ENCODE results near the gene CCDC201. TPM values are rescaled to one million over a fixed set of nuclear protein-coding genes. Genes with fewer than 3 reads are reported as not detected.
"Not testable (repeated sequence)": the region's sequence is repeated elsewhere in the genome, so short reads cannot be mapped to it uniquely, and the experiment has no call there.

The CCDC201 gene
- total RNA-seq, 1 donor from 2014 or later = not detected

DNA sequence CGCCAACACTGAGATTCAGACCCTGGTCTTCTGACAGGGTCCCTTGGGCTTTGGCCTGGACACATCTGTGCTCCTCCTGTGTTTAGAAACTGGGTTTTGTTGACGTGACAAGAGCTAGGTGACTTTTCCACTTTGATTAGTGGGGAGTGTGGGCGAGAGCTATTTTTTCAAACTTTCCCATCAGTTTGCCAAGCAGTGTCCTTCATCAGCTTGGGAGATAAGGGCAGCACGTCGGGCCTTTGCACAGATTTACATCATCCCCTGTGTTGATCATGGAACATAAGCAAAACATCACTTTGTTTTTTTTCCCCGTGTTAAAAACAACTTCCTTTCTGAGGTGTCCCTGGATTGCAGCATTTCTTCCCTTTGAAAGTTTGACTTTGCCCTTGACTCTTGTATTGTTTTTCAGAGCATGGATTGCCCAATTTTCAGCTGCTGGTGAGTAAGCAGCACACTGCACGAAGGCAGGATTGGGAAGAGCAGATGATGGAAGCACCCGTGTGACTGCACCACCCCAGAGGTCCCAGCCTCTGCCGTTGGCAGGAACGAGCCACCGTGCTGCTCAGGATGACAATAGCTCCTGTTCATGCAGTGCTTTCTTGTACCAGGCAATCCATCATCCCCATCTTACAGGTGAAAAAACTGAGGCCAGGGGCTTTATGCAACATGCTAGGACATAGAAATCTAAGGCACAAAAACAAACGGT, 9.0 kb upstream of the CCDC201 start:
- intact Hi-C loops (cut with DNase I) = no loop called here
- no peak for ATAC-seq (ENCODE audit: poor library complexity)
- no peak for DNase-seq

DNA sequence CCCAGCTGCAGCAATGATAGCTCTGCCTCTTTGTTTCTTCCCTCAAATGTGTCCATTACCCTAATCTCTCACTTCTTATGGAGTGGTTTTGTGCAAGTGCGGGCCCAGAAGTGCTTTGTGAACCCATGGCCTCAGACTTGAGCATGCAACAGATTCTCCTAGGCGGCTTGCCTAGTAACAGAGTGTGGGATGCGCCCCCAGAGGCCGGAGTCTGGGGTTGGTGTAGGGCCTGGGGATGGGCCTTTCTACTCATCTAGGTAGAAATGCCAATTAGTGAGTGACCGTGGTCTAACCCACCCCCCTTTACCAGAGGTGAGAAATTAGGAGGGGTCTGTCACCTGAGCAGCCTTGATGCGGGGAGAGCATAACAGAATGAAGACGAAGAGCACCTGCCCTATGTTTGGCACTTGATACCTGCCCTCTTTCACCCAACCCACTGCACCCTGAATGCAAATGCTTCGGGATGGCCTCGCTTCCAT, 8.4 kb upstream of the CCDC201 start:
- intact Hi-C loops (cut with DNase I) = no loop called here
- DNase-seq (no peak), ATAC-seq (ENCODE audit: poor library complexity) (no peak)

DNA sequence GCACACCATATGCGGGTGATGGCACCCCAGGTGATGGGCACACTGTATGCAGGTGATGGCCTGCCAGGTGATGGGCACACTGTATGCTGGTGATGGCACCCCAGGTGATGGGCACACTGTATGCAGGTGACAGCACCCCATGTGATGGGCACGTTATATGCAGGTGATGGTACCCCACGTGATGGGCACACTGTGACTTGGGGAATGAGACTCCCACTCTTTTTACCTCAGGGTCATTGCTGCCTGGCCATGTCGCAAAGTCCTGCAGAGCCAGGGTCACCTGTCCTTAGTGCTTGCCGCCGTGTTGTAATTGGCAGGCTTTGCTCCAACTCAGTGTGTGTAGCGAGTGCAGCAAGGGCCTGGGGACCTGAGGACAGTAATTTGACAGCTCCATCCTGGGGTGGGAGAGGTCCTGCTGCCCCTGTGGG, 7.6 kb upstream of the CCDC201 start:
- intact Hi-C loops (cut with DNase I) = no loop called here
- ATAC-seq (ENCODE audit: poor library complexity) (no peak), DNase-seq (no peak)

DNA sequence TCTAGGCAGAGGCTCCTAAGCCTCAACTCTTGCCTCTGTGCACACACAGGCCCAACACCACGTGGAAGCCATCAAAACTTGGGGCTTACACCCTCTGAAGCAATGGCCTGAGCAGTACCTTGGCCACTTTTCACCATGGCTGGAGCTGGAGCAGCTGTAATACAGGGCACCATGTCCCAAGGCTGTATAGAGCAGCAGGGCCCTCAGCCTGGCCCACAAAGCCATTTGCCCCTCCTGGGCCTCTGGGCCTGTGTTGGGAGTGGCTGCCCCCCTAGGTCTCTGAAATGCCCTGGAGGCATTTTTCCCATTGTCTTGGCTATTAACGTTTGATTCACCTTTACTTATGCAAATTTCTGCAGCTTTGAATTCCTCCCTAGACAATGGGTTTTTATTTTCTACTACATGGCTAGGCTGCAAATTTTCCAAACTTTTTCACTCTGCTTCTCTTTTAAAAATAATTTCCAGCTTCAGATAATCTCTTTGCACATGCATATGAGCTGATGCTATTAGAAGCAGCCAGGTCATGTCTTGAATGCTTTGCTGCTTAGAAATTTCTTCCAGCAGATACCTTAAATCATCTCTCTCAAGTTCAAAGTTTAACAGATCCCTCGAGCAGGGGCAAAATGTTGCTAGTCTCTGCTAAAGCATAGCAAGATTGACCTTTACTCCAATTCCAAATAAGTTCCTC, 5.7 kb upstream of the CCDC201 start:
- ATAC-seq (ENCODE audit: poor library complexity) (no peak), DNase-seq (no peak)
- intact Hi-C loops (cut with DNase I) = no loop called here

DNA sequence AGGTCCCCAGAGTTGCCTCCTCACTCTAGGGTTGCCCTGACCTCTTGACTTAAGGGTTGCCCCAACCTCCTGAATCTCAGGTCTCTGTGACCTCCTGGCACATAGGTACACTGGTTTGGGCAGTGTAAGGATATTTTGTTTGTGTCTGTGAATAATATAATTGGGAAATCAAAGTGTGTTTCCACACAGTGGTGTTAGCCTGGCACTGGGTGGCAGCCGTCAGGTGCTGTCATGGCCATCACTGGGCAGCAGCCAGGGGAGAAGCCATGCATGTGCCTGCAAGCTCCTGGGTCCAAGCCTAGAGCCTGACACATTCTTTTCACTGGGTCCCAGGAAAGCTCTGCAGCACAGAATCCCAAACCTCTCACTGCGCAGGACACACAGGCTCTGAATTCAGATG, 3.6 kb upstream of the CCDC201 start:
- ATAC-seq (ENCODE audit: poor library complexity) = no peak
- intact Hi-C loops (cut with DNase I) = no loop called here
- no peak for DNase-seq

DNA sequence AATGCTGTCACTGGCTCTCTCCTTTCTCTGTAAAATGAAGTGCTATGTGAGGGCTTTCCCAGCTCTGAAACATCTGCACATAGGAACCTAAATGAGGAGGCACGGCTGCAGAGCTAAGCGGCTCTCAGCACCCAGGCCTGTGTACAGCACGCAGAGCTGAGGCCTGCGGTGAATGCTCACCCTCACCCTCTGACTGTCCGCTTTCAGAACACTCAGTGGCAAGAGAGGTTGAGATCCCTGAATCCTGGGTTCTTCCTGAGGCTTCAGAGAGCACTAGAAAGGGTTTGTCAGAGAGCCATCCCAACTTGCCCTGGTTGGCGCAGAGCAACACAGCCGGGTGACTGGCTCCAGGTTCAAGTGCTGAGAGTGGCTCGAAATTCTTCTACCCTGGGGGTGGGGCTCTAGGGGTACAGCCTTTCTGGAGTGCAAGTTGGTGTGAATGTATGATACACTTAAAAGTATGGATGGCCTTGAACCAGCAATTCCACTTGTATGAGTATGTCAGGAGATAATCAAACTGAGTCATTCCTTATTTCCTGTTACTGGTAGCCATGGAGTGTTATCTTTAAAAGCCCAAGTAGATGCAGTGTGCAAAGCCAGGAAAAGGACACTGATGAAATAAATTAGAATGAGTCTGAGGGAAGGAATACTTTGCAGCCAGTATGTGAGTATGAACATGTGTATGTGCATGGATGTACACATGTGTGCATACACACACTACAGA, 1.7 kb upstream of the CCDC201 start:
- DNase-seq = no peak
- no peak for ATAC-seq (ENCODE audit: poor library complexity)
- intact Hi-C loops (cut with DNase I) = no loop called here

DNA sequence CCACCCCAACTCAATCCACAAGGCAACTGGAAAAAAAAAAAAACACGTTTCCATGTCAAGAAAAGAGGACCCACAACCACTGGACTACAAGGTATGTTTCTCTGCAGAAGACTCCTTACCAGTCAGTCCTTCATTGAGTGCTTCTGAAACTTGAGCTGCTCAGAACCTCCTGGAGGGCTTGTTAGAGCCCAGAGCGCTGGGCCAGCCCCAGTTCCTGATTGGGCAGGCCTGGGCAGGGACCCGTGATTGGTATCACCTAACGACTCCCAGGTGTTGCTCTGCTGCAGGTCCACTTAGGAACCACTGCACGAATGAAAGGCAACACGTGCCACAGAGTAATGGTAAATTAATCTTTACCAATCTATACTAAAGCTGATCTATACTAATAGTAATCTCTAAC, 473 bp upstream of the CCDC201 start:
- DNase-seq (no peak), ATAC-seq (ENCODE audit: poor library complexity) (no peak)
- intact Hi-C loops (cut with DNase I) = no loop called here

DNA sequence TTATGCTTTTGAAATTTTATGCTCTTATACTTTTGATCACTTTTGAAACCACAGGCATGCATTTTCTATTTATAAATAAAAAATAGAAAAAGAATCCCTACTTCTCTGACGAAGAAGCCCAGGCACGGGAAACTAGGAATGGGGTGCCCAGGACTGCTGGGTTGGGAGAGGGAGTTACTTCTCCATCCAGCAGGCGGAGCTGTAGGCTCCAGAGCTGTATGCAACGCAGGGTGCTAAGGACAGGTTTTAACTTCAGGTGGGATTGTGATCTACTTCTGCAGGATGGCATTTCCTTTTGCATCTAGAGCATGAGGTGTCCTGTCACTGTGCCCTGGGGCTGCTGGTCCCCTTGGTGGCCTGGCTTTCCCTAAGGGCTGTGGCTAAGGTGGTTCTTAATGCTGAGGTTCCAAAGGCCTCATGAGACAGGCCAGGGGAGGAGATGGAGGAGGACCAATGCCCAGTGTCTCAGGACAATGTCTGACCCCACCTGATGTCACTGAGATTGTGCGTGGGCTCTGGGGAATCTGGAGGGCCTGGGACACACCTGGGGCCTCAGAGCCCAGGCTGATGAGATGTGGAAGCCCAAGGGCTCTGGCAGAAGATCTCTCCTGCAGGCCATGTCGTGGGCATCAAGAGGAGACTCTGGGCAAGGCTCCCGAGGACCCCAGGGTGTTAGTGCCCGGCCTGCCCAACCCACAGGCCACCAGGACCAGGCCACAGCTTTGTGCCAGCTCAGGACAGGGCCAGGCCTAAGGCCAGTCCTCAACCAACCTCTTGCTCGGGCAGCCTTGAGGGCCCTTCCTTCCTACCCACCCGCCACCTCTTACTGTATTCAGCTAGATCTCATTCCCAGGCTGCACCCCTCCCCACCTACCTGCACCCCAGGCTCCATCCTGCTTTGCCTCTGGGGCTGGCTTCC, 507 bp downstream of the CCDC201 start:
- DNase-seq = no peak
- ATAC-seq (ENCODE audit: poor library complexity) = no peak
- intact Hi-C loops (cut with DNase I) = no loop called here

DNA sequence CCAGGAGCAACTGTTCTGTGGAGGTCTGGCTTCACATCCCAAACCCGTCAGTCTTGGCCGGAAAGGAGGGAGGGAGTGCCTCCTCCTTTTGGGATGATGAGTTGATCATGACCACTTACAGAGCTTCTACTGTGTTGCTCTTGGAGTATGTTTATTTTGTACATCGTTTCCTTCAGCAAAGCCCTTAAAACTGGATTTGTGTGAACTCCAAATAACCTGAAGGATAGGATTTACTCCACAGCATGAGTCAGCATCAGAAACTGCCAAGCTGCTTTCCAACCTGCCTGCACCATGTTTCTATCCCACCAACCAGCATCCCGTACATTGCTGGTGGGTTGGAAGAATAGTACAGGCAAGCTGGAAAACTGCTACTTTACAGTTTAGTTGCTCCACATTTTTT, 3.5 kb downstream of the CCDC201 start:
- intact Hi-C loops (cut with DNase I) = no loop called here

DNA sequence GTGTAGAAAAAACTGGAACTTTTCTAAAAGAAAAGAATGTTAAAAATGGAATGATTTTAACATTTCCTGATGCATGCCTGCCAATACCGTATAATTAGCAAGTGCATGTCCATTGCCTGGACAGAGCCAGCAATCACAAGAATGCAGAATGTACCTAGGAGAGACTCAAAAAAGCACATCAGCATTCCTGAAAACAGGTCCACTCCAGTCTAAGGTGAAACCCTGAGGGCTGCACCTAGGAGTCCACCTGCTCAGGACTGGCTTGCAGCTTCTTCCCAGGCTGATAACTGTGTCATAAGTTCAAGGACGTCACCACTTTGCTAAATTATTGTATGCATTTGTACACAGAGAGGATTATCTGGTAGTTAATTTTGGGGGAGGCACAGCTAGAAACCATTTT, 5.4 kb downstream of the CCDC201 start:
- DNase-seq (no peak), ATAC-seq (ENCODE audit: poor library complexity) (no peak)
- intact Hi-C loops (cut with DNase I) = no loop called here

More for the DNA sequence above, 3.5 kb downstream of the CCDC201 start:
- ATAC-seq (ENCODE audit: poor library complexity) (no peak), DNase-seq (no peak)

DNA sequence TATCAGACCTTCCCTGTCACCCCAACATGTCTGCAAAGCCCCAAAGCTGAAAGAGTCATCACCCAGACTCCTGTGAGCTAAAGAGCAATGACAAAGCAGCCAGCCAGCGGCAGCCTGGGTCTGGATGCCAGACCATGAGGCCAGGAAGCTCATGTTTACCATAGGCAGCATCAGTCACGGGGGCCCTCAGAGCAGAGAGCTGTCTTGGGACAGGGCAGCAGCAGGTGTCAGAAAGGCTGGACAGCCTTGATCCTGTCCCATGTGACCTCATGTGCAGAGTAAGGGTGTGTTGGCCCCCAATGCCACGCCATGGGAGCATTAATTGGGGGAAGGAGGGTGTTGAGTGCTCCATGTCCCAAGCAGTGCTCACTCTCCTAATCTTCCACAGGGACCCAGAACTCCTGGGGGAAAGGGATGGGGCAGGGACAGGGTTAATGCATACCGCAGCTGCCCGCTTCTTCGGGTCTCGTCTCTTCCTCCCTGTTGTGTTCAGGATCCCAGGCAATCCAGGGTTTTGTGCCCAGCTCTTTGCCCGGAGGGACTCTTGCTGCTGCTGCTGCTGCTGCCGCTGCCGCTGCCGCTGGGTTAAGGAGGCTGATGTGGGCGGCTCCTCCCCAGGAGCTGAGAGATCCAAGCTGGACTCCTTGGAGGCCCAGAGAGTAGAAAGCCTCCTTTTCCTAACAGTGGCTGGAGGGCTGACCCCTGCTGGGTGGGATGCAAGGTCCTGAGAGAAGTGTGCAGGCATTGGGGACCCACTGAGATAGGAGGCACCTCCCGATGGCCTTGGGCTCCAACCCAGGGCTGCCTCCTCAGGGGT, 7.1 kb downstream of the CCDC201 start:
- ATAC-seq (ENCODE audit: poor library complexity) (no peak), DNase-seq (no peak)
- intact Hi-C loops (cut with DNase I) = no loop called here

DNA sequence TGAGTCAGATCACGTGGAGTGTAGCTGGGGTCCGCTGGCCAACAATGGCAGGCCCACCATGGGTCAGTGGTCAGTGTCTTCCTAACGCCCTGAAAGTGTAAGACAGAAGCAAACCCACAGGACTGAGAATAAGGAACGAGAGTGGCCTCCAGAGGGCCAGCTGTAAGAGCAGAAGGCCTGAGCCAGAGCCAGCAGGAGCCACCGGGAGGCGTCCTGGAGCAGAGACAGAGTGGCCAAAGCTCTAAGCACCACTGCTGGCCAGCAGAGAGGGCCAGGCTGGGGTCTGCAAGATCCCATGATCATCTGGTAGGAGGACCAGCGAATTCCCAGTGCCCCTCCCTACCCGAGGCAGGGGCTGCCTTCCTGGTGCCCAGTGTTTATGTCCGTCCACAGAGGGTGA, 9.2 kb downstream of the CCDC201 start:
- ATAC-seq (ENCODE audit: poor library complexity) (no peak), DNase-seq (no peak)
- intact Hi-C loops (cut with DNase I) = no loop called here

DNA sequence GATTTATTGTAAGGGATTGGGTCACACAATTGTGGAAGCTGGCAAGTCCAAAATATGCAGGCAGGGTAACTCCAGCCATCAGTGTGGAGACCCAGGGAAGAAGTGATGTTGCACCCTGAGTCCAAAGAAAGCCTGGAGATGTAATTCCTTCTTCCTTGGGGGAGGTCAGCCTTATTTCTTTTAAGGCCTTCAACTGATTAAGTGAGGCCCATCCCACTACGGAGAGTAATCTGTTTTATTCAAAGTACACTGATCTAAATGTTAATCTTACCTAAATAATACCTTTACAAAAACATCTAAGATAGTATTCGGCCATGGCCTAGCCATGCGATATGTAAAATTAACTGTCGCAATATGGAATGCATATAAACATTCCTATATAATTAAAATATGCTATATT, 16.0 kb downstream of the CCDC201 start:
- DNase-seq; ATAC-seq (ENCODE audit: poor library complexity): not testable (repeated sequence)
- intact Hi-C loops (cut with DNase I) = loop anchor here (5.0 kb wide), 1 partner anchor 705 kb away; no protein-coding TSS in a partner anchor

DNA sequence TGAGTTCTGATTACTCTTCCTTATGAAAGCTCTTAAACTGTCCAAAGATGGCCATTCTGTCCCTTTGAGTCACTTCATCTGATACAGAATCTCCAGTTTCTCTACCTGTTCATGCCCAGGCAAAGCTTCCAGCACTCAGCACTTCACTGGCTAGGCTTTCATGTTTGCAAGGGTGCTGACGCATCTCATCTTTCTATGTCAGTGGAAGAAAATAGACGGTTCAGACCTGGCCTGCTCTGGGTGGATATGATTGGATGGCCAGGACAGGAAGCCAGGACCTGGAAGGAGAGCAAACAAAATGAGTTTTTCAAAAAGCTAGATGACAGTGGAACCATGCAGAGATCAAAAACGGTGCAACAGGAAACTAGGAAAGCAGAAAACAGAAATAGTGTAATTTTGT, 17.2 kb downstream of the CCDC201 start:
- ATAC-seq (ENCODE audit: poor library complexity); DNase-seq: not testable (repeated sequence)
- intact Hi-C loops (cut with DNase I) = loop anchor here (5.0 kb wide), 1 partner anchor 703 kb away; no protein-coding TSS in a partner anchor

DNA sequence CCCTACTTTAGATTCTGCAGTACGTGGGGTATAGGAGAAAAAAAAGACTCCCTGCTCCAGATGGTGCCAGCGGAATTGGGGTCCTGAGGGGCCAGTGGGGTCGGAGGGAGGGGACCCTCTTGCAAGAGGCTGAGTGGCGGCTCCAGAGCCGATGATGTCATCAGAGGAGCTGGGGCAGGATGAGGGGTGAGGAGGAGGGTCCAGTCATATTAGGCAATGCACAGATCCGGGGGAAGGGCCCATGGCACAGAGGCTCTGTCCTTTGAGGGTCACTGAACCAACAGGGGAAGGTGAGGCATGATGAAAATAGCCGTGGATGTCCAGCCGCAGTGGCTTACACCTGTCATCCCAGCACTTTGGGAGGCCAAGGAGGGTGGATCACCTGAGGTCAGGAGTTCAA, 19.4 kb downstream of the CCDC201 start:
- intact Hi-C loops (cut with DNase I); ATAC-seq (ENCODE audit: poor library complexity); DNase-seq: not testable (repeated sequence)

DNA sequence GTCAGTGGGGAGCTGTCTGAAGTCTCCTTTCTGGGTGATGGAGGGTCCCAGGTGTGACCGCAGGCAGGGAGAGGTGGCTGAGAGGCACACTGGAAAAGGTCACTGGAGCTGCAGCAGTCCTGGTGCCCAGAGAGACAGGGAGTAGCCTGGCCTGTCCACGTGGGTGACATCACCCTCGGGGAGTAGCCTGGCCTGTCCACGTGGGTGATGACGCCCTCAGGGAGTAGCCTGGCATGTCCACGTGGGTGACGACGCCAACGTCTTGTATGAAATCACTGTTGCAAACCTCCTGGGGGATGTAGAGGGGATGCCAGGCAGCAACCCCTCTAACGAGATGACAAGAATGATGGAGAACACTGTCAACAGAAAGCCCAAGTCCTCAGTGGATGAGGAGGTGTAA, 19.9 kb downstream of the CCDC201 start:
- ATAC-seq (ENCODE audit: poor library complexity); intact Hi-C loops (cut with DNase I); DNase-seq: not testable (repeated sequence)

DNA sequence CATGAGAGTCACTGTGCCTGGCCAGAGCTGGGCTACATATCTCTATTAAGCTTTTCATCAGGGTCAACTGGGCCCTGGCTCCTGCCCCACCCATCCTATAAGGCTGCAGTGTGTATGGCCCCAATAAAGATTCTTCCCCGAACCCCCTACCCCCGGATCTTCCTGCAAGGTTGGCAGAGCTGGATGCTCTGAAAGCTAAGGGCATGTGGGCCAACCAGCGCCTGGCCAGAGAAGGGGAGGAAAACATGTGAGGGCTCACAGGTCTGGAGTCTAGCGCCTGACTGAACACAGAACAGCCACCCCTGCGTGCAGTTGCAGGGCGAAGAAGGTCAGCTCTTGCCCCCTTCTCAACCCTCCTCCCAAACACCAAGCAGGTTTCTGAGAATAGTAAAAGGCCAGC, 24.1 kb downstream of the CCDC201 start:
- intact Hi-C loops (cut with DNase I); ATAC-seq (ENCODE audit: poor library complexity); DNase-seq: not testable (repeated sequence)

DNA sequence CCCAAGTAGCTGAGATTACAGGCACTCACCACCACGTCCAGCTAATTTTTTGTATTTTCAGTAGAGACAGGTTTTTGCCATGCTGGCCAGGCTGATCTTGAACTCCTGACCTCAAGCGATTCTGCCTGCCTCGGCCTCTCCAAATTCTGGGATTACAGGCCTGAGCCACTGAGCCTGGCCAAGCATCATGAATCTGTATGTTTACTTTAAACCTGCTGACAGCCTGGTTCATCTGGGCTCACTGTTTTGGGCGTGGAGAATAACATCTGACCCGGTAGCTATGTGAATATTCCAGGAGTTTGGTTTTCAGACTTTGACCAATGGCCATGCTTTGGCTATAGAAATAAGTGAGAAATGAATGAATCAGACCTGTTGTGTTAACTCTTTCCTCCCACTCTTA, 26.3 kb downstream of the CCDC201 start:
- DNase-seq; intact Hi-C loops (cut with DNase I); ATAC-seq (ENCODE audit: poor library complexity): not testable (repeated sequence)
